Fibroblast of skin of abdomen (primary cell): ENCODE measurements around the gene CHCHD3.
"Not testable (repeated sequence)": the region's sequence is repeated elsewhere in the genome, so short reads cannot be mapped to it uniquely, and the experiment has no call there.

Experiments
- DNase-seq: peaks from one replicate; pipeline ENCODE4 v3.0.0-alpha.2; 2013

The CHCHD3 gene

DNA sequence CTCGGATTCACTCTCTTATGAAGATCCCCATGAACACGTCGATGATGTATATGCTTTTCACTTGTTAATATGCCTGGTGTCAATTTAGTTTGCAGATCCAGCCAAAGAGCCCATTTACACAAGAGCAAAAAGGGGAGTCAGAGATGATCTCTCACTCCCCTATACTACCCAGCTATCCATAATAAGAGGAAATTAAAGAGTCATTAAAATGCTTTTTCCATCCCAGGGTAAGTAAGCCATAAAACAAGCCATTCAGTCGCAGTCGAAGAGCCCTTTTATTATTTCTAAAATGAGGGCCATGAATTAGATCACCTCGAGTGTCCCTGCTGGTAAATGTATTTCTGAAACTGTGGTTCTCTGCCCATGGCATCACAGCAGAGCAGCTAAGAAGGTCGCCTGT lies 41.2 kb downstream of the CHCHD3 start:
- no peak for DNase-seq

DNA sequence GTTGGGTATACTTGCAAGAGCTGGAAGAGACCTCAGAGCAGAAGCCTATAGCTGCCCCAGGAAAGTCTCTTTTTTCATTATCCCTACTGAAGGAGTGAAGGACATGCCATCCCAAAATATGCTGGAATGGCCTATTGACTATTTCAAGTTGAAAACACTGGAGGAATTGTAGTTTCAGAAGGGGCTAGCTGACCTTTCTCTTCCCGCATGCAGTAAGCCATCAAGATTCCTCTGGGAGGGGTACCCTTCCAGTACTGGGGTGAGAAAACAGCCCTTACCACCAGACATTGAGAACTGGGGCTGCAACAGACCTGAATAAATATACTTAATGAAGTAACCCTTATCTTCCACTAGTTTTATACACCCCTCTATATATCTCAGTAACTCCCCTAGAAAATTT lies 41.7 kb downstream of the CHCHD3 start:
- DNase-seq: no peak

DNA sequence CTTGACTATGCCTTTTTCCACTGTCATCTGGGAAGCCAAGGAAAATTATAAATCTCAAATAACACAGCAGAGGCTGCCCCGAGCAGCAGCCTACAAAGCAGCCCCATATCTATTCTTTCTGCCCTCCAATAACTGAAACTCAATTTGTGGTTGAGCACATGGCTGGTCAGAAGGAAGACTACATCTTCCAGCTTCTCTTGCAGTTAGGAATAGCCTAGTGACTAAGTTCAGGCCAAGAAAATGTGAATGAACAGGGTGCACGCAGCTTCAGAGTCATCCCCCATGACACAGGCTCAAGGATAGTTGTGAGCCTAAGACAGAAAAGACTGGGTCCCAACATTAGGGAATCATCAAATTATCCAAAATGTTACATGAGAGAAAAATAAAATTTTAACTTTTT lies 42.3 kb downstream of the CHCHD3 start:
- no peak for DNase-seq

DNA sequence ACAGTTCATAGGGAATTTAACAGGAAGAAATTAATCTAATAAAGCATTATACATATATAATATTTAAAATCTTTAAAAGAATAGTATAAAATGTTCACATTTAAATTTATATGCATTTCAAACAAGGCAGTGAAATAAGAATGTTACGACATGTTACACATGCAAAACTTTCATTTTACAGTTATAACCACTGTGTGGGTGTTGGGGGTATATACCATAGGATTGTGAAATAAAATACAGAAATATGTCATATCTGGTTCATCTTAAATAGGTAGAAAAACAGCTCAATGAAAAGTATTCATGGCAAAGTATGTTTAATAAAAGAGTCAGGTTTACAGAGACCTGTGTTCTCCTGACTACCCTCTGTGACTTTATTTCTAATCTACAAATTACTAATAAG lies 45.6 kb downstream of the CHCHD3 start:
- no peak for DNase-seq

DNA sequence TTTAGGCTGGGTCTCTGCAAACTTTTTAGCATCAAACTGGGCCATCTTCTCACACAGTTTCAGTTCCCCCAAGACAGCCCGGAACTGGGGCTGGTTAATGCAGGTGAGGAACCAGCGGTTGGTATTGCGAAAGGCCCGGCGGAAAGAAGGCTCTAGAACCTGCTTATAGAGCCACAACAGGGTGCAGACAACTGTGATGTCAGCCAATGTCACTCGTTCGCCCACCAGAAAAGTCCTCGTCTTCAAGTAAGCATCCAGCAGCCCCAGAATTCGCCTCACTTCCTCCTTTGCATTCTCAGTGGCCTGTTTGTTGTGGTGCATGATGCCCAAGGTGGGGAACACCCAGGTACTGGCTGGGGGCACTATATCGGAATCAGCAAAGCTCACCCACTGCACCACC lies 46.6 kb downstream of the CHCHD3 start:
- DNase-seq: not testable (repeated sequence)

DNA sequence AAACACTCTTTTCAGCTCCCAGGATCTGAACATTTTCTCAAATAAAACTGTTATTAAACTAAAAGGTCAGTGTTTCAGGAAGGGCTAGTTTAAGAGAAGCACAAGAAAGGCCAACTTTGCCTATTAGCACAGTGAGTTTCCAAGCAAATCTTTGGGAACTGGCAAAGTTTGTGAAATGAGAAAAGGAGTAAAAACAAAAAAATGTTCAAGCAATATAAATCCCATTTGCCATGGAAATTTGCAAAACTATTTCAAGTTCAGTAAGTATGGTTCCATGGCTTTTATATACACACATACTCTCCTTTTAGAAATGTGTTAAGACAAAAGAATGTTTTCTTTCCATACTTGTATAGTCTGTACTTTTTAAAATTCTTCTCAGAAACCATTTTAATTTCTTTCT lies 51.5 kb downstream of the CHCHD3 start:
- DNase-seq: no peak

DNA sequence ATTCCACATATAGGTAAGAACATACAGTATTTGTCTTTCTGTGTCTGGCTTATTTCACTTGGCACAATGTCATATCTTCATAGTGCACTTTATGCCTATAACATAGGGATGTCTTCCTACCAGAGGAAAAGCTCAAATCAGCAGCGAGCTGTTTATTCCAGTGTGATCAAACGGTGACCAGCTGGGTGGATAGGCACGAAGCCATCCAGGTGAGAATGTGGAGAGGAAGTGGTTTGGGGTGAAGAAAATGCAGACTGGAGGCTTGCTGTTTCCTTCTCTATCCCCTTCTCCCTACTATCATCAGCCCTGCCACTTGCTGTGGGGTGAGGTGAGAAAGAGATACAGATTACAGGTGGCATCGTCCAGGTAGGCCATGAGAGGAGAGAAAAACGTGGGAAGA lies 52.4 kb downstream of the CHCHD3 start:
- no peak for DNase-seq

DNA sequence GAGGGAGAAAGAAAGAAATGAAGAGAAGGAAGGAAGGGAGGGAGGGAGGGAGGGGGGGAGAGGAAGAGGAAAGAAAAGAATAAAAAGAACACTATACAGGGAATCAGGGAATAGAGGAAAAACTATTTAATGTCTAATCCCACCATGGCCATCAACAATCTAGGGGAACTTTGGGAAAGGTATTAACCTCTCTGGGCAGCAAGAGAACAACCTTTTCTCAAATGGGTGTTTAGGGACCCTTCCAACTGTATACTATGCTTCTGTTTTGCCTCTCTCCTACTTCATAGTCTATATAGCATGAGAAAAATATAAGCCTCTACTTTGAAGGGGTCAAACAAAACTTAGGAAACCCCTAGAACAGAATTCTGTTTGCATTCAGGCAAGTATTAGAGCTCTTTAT lies 54.5 kb downstream of the CHCHD3 start:
- no peak for DNase-seq

DNA sequence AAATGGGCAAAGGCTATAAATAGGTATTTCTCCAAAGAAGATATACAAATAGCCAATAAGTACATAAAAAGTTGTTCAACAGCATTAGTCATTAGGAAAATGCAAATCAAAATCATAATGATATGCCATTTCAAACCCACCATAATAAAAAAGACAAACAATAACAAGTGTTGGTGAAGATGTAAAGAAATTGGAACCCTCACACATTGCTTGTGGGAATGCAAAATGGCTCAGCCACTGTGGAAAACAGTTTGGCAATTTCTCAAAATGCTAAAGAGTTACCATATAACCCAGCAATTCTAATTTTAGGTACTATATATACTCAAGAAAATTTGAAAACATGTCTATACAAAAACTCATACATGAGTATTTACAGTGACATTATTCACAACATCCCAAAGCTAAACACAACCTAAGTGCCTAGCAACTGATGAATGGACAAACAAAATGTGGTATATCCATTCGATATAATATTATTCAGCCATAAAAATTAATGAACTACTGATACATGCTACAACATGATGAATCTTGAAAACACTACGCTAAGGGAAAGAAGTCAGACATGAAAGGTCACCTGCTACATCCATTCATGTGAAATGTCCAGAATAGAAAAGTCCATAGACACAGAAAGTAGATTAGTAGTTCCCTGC lies 55.6 kb downstream of the CHCHD3 start:
- DNase-seq: no peak

DNA sequence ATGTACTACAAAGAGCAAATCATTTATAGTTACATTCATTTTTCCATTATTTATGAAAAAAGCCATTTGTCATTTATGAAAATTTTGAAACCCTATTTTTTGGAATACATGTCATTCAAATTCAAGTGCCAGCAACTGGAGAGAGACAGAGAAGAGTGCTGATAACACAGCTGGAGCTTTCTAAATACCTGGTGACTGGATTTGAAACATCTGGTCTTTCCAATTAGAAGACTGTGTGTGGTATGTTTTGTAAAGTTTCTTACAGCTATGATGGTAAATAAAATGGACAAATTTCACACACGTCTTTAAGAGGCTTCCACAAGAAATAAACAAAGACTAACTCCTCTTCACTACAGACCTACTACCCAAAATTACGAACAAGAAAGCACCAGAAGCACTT lies 56.8 kb downstream of the CHCHD3 start:
- DNase-seq: no peak

DNA sequence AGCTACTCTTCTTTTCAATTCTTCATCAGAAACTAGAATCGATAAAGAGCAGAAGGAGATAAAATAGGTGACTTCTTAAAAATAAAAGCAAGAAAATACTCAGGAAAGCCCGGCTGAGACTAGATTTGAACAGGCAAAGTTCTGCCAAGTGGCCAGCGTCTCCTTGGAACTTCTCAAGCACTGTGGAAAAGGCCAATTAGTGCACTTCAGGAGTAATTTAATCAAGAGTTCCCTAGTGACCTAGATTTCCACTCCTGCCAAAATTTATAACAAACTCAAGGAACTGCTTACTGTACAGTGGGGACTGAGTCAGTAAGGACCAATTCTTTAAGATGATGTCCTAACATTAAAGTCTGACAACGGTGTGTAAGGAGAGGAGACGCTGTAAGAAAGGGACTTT lies 57.3 kb downstream of the CHCHD3 start:
- DNase-seq: no peak

DNA sequence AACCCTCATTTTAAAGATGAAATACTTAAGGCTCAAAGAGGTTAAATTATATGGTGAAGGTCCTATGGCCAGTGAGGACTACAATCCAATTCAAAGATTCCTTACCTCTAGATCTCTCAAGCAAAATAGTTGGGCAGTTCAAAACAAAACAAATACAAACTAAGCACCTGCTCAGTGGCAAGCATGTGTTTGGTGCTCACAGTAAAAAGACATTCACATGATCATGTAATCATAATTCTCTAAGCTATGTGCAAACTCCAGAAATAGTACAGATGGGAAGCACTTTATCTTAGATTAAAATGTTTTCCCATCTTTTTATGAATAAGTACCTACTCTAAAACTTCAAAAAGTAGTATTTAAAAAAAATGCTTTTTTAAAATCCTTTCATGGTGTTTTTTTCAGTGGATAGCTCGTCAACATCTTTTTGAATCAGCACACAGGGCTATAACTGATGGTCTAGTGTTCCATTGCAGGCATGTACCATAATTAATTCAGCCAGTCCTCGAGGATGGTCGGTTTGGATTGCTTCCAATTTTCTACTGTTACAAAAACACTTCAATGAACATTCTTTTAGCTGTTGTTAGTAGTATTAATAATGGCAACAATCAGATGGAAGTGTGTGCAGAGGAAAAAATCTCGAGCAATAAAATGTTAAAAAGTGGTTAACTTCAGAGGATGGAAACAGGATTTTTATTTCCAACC lies 58.4 kb downstream of the CHCHD3 start:
- peak; percentile 53 for DNase-seq

DNA sequence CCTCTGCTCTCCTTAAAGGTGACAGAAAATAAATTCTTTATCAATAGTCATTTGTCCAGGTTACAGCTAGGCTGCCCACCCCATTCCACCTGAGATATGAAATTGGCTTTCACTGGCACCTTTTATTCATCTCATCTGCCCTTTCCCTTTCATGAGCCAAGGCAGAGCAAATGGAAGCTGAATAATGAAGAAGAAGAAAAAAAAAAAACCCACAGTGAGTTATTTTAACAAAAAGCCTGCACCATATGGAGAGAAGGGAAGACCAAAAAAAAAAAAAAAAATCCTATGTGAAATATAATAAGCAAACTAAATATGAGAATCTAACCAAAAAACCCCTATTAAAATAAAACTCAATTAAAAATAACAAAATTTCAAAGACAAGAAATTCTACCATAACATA lies 59.2 kb downstream of the CHCHD3 start:
- no peak for DNase-seq

DNA sequence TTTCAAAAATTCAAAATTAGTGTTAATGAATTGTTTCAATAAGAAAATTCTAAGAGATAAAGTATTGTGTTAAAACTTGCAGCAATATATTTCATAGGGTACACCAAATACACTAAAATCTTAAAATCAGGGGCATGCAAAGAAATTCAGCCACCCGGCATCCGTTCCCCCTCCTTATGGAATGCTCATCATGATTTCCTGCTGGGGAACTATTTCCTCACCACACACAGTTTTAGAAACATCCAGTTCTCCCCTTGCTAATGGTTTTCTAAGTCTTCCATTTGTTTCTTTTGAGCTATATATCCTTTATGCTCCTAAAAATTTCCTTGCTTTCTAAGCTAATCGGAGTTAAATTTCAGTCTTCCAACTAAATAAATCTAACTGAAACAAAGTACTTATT lies 60.7 kb downstream of the CHCHD3 start:
- no peak for DNase-seq

DNA sequence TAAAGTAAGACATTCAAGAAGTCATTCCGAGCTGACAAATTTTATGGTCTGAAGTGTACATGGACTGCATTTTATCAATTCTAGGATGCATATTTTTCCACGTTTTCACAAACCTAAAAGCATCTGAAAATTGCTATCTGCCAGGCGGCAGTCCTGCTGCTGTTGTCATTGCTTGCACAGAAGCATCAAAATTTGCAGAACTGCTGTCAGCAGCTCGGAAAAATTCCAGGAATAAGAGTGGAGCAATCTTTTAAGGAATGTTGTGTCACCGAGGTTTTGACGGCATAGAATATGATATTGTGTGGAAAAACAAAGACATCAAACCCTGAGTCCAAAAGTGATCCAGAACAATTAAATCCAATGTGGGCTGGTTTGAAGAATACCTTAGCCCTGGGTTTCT lies 61.4 kb downstream of the CHCHD3 start:
- DNase-seq: peak; percentile 14

DNA sequence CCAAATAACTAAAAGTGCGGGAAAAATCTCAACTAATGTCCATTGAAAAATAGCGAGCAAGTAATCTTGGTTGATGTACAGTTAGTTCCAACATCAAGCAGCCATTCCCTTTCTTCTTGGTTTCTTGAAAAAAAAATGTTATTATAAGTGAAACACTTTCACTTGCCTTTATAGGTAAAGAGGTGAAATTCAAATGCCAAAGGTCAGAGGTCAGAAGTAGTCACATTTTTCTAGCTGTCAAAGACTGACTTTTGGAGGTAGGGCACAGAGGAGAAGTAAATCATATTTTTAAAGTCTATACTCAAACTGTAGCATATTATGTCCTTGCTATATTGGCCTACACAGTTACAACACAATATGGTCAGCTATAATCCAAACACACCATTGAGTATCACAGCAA lies 62.3 kb downstream of the CHCHD3 start:
- DNase-seq: no peak

DNA sequence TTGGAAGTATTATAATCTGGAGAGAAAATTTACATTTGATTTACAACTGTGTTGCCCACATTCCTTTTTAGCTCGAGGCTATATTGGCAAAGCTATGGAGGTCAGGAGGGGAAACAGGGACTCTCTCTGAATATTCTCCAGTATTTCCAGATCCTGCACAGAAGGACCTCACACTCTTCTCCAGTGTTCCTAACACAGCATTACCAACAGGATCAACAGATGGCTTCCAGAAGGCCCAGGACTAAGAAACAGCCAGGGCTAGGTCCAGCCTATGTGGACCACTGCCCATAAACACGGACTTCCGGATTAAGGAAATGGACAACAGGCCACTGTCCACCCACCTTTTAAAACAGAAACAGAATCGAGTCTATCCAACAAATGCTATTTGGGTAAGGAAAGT lies 65.3 kb downstream of the CHCHD3 start:
- no peak for DNase-seq

DNA sequence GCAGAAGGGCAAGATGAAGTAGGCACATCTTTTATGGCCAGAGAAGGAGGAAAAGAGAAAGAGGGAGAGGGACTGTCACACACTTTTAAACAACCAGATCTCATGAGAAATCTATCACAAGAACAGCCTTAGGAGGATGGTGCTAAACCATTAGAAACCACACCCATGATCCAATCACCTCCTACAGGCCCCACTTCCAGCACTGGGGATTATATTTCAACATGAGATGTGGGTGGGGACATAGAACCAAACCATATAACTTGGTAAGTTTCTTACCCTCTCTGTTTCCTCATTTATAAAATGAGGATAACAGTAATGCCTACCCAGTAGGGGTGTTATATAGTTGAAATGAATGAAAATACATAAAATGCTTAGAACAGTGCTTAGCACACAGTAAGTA lies 66.0 kb downstream of the CHCHD3 start:
- no peak for DNase-seq

DNA sequence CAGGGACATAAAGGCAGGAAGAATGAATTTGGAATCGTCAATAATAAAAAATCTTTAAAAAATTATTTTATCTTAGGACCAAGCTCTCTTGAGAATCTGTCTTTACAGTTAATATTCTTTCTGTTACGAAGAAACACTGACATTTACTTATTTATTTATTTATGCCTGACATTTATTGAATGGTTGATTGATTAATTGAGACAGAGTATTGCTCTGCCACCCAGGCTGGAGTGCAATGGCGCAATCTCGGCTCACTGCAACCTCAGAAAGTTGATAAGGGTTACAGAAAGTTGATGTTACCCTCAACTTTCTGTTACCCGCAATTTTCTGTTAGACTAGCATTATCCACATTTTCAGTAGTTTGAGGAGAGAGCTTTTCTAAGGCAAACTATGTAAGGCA lies 70.1 kb downstream of the CHCHD3 start:
- no peak for DNase-seq

DNA sequence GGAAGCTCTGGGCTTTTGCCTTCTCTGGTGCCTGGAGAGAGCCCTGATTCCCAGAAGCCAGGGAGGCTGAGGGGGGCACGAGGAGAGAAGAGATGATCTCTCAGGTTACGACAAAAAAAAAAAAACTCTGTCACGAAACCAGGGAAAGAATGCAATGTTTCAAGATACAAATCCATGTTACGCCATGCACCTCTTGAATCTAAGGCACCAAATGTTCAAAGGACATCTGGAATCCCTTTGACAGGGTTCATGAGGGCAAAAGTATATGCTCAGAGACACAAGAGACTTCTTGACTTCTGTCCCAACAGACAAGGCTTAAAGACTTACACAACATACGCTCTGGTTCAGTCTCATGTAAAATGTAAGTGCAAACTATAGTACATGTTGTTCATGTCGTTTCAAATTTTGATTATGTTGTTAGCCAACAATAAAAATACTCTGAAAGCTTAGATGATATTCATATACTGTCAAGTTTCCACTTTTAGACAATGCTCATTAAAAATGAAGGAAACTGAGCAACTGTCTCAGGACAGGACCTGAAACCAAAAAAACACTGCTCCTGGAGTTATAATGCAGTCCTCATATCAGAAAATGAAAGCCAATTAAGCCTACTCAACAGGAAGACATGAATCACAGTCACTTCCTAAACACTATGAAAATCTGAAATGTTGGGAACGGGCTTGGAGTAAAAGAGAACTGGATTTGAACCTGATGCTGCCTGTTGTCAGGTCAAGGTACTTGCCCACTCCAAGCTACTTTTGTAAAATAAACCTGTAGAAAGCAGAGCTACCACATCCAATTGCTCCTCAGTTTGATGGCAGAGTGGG lies 72.3 kb downstream of the CHCHD3 start:
- DNase-seq: no peak

DNA sequence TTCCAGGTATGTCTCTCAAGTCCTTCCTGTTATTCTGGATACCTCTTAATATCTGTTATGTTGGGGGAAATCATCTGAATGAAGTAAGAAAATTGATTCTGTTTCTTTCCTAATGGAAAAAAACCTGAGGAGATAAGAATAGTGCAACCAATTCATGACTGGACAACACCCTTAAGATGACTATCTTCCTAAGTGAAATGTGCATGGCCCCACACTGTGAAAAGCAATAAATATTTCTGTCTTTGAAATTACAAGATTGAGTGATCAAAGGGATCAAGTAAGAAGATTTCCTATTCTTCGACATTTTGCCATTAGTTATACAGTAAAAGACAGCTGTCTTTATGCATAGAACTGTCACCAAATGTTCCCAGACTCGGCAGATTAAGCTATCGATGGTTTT lies 73.9 kb downstream of the CHCHD3 start:
- DNase-seq: no peak

DNA sequence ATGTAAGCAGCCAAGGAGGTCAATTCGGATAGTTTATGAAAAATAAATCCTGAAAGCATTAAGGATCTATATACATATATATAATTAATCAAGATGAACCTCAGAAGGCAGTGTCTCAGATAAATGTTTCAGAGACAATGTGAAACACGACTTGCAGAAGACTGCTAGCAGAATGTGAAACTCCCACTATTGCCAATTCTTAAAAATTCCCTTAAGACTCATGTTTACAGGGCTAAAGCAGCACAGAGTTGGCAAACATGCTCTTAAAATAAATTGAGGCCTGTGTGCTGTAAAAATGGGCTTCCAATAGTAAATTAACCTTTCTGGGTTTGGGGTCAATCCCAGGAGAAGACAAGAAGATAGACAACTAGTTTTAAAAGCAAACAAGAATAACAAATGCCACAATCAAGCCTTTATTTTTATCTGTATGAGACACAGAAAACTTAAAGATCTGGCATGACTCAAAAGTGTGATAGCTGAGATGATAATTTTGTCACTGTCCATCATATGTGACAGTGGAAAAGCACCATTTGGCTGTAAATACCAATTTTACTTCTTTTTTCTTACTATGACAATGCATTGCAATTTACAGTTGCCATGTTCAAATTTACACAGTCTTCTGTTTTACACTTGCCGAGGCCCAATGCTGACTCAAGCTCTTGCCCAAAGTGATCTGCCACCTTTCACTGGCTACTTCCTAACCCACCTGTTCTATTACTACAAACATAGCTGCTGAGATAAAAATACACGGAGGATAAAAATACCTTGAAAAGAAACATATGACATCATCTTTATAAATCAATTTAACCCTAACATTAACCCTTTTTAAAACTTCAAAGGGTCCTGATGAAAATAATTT lies 78.6 kb downstream of the CHCHD3 start:
- DNase-seq: no peak

DNA sequence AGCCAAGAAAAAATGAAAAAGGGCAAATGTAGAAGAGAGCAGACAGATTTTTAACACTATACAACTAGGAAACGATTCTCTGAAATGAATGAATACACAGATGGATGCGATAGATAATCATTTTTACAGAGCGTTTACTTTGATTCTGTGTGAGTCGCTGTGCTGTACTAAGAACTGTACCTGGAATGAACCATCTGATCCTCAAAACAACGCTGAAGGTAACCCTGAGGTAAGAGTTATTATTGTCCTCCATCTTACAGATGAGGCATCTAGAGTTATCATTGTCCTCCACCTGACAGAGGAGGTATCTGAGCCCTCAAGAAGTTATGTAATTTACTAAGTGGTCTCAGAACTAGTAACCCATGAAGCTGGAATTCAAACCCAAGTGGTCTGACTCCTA lies 80.2 kb downstream of the CHCHD3 start:
- no peak for DNase-seq
